ENCODE results near the gene C9. TPM values are rescaled to one million over a fixed set of nuclear protein-coding genes. Genes with fewer than 3 reads are reported as not detected.

The C9 gene
- total RNA-seq, 1 donor from 2014 or later = 0.96 TPM

DNA sequence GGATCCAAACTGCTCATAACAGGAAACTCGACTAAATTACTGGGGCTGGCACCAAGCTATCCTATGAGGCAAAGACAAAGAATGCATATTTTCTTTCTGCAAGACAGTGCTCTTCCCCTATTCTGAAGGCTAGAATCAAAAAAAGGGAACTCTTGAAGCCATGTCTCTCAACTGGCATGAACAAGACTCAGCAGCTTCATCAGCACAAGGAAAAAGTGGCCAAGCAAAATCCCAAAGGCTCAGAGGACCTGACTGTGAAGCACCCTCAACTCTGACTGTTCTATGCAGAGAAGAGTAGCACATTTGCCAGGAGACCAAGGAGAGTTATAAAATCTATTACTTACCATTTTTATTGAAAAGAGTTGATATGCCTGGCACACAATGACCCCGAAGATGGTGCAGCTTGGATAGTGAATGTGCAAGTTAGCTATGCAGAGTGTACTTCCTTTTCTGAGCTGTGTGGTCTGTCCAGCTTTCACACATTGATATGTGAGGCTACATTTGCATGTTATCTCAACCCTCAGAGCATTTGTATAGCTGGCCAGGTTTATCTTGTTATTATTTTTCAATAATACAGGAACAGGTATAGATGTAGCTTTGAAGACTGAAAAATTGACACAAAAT, 94.0 kb downstream of the C9 start:
- no peak overlapping the region for H3K27ac ChIP-seq
- no peak for DNase-seq (ENCODE audit: low spot score in 2 of 2)
- no peaks in the 10 kb centered on the region for H3K4me1 ChIP-seq
- H3K36me3 ChIP-seq = no peaks in the 10 kb centered on the region
- no peaks in the 10 kb centered on the region for H3K27me3 ChIP-seq
- H3K4me3 ChIP-seq = no peak overlapping the region
- no peaks in the 10 kb centered on the region for H3K9me3 ChIP-seq
- TF ChIP-seq CTCF (IDR thresholded peaks at IDR 0.05) = no peak
- intact Hi-C loops (cut with DNase I) = no loop called here

GRCh38 chr5:39267186-39267585, 97.1 kb downstream of the C9 start:
- Histone ChIP-seq H3K4me3 (no peak overlapping the region), H3K27me3 (no peaks in the 10 kb centered on the region), H3K27ac (no peak overlapping the region), H3K36me3 (no peaks in the 10 kb centered on the region), H3K4me1 (no peaks in the 10 kb centered on the region), H3K9me3 (no peaks in the 10 kb centered on the region)
- no peak for TF ChIP-seq CTCF (IDR thresholded peaks at IDR 0.05)
- no peak for DNase-seq (ENCODE audit: low spot score in 2 of 2)
- intact Hi-C loops (cut with DNase I) = no loop called here

DNA sequence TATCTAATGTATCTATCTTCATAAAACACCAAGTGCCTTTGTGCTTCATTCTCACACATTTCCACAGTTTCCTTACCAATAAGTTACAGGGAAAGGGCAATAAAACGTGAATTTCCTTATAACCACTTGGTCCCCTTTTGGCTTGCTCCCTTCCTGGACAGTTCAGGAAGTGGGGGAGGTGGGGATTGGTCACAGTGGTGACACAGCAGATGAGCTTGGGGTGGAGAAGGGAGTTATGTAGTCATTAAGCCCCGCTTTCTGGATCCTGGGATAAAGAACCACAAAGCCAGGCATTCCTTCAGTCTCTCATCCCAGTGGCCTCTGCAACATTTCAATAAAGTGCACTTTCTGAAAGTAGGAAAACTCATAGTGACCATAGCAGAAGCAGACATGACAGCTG, 97.9 kb downstream of the C9 start:
- H3K27me3 ChIP-seq = no peaks in the 10 kb centered on the region
- no peak overlapping the region for H3K27ac ChIP-seq
- DNase-seq (ENCODE audit: low spot score in 2 of 2) = no peak
- no peaks in the 10 kb centered on the region for H3K9me3 ChIP-seq
- no peak for TF ChIP-seq CTCF (IDR thresholded peaks at IDR 0.05)
- intact Hi-C loops (cut with DNase I) = no loop called here
- H3K36me3 ChIP-seq = no peaks in the 10 kb centered on the region
- H3K4me3 ChIP-seq = no peak overlapping the region
- no peaks in the 10 kb centered on the region for H3K4me1 ChIP-seq

- no peaks in the 10 kb centered on the region for H3K9me3 ChIP-seq
- H3K36me3 ChIP-seq = no peaks in the 10 kb centered on the region
- no peak overlapping the region for H3K27ac ChIP-seq
- H3K27me3 ChIP-seq = no peaks in the 10 kb centered on the region
- intact Hi-C loops (cut with DNase I) = no loop called here
- DNase-seq (ENCODE audit: low spot score in 2 of 2) = no peak
- H3K4me1 ChIP-seq = no peaks in the 10 kb centered on the region
- no peak for TF ChIP-seq CTCF (IDR thresholded peaks at IDR 0.05)
- no peak overlapping the region for H3K4me3 ChIP-seq
Observed at GRCh38 chr5:39264528-39264927, 99.8 kb downstream of the C9 start.

GRCh38 chr5:39262981-39263380, 101.3 kb downstream of the C9 start:
- intact Hi-C loops (cut with DNase I) = no loop called here
- no peaks in the 10 kb centered on the region for H3K9me3 ChIP-seq

More at GRCh38 chr5:39262981-39263380, 101.3 kb downstream of the C9 start:
- no peak overlapping the region for H3K4me3 ChIP-seq
- TF ChIP-seq CTCF (IDR thresholded peaks at IDR 0.05) = no peak
- no peaks in the 10 kb centered on the region for H3K27me3 ChIP-seq
- DNase-seq (ENCODE audit: low spot score in 2 of 2) = no peak
- no peaks in the 10 kb centered on the region for H3K36me3 ChIP-seq
- H3K4me1 ChIP-seq = no peaks in the 10 kb centered on the region
- no peak overlapping the region for H3K27ac ChIP-seq

Data from ascending aorta (tissue), 2 donors.